Ovary (tissue), 3 donors: ENCODE data around the gene UBE2G2.

Experiments
- EP300 ChIP-seq: sonication (generic); formaldehyde crosslinking; IDR thresholded peaks from one replicate; pipeline ENCODE4 v1.6.1; 2017; ENCODE audit warnings: antibody characterized with exemption
- TF ChIP-seq, protein P1 (sequence below), 3 donors: fragments of 450-650 bp in 2 of 3; fragments of 200-600 bp in 1 of 3; IDR thresholded peaks; one replicate each; pipeline versions ENCODE4 v1.5.1 to v1.8.0; 2016 to 2022; ENCODE audit warnings: antibody characterized with exemption in 3 of 3, mild to moderate bottlenecking in 1 of 3
- donor health status: DM: no; HTN: no; CAD: no.

DNA sequence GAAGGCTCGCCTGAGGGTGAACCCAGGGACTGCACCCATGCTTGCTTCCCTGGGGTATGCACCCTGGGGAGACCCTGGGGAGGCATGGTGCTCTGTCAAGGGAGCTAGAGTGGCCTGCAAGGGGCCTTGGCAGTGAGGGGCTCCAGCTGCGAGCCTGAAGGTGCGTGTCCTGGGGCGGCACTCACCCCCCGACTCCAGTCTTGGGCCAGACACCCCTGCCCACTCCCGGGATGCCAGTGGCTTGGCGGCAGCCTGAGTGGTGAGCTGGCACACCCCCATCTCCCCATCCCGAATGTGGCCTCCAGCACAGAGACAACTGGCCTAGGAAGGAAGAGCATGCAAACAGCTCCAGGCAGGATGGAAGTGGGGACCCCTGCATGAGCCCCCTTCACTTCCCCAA is 13.6 kb upstream of the UBE2G2 start:
- TF ChIP-seq, protein P1, sequence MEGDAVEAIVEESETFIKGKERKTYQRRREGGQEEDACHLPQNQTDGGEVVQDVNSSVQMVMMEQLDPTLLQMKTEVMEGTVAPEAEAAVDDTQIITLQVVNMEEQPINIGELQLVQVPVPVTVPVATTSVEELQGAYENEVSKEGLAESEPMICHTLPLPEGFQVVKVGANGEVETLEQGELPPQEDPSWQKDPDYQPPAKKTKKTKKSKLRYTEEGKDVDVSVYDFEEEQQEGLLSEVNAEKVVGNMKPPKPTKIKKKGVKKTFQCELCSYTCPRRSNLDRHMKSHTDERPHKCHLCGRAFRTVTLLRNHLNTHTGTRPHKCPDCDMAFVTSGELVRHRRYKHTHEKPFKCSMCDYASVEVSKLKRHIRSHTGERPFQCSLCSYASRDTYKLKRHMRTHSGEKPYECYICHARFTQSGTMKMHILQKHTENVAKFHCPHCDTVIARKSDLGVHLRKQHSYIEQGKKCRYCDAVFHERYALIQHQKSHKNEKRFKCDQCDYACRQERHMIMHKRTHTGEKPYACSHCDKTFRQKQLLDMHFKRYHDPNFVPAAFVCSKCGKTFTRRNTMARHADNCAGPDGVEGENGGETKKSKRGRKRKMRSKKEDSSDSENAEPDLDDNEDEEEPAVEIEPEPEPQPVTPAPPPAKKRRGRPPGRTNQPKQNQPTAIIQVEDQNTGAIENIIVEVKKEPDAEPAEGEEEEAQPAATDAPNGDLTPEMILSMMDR (IDR thresholded peaks at IDR 0.05): no peak
- TF ChIP-seq EP300: no peak
